Gastroesophageal sphincter (tissue), 3 donors: ENCODE data around the gene GRIN1.

Experiments used
- CTCF ChIP-seq, 4 experiments: fragments of 200-600 bp in 2 of 4; fragments of 450-650 bp in 2 of 4; sonication (generic) in 1 of 4; IDR thresholded peaks; one replicate each; pipeline ENCODE4 v1.5.1; 2017 to 2019; ENCODE audit warnings: antibody characterized with exemption in 4 of 4, mild to moderate bottlenecking in 2 of 4, moderate library complexity in 2 of 4
- EP300 ChIP-seq: sonication (generic); formaldehyde crosslinking; IDR thresholded peaks from one replicate; pipeline ENCODE4 v1.6.1; 2017; ENCODE audit warnings: antibody characterized with exemption, mild to moderate bottlenecking
- POLR2A ChIP-seq, 2 donors: fragments of 450-650 bp; IDR thresholded peaks; one replicate each; pipeline ENCODE4 v1.6.1; 2017; ENCODE audit warnings: antibody characterized with exemption in 2 of 2, mild to moderate bottlenecking in 2 of 2, moderate library complexity in 1 of 2
- POLR2AphosphoS5 ChIP-seq: sonication (generic); formaldehyde crosslinking; IDR thresholded peaks from one replicate; pipeline ENCODE4 v1.6.1; 2017; ENCODE audit warnings: antibody characterized with exemption

- no peak for TF ChIP-seq CTCF (IDR thresholded peaks at IDR 0.05)
- TF ChIP-seq EP300, result no peak
- no peak for TF ChIP-seq POLR2AphosphoS5
- no peak for TF ChIP-seq POLR2A (IDR thresholded peaks at IDR 0.05)
Observed at GRCh38 chr9:137165250-137165836, 26.4 kb downstream of the GRIN1 start.
